ENCODE measurements around the gene HACD2.

The HACD2 gene

DNA sequence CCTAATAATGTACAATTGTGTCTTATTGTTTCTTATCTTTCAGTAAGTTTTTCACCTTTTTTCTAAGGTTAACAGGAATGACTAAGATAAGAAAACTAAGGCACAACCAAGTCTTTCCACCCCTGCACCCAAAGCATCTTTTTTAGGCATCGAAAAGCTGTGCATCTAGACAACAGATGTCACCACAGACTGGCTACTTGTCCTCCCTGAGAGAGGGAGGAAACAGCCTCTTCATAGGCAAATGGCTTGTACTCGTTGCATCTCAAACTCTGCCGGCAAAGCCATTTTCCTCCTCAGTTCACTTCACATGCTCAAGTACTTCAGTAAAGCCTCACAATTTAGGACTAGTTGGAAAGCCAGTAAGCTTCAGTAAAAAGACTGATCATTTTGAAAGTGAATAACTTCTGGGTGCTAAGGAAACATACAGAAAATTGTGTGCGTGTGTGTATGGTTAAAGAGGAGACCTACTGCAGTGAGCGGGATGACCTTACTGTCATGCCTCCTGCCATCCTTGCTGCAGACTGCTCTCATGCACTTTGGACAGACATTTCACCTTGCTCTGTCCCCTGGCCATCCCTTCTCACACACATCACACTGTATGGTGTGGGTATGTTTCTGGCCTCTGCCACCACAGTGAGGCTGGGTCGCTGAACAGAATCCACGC lies 36.5 kb upstream of the HACD2 start:
- H3K9me3 ChIP-seq (ENCODE audit: control extremely low read depth in 1 of 5, control insufficient read depth in 4 of 5, insufficient read depth in 2 of 5, low read depth in 1 of 5, low read length in 4 of 5) = no peaks in the 10 kb centered on the region
- no peak overlapping the region for H3K4me3 ChIP-seq (ENCODE audit: control insufficient read depth in 1 of 7, extremely low read depth in 1 of 7, insufficient read depth in 4 of 7, low read depth in 2 of 7, low read length in 6 of 7)
- CTCF ChIA-PET = interaction anchor here (0.9 to 1.4 kb wide), 4 partner anchors 9 to 35 kb away, joined by 3 to 4 read pairs (median 4); no protein-coding TSS in a partner anchor
- no peak overlapping the region for H3K27ac ChIP-seq (ENCODE audit: insufficient read depth in 1 of 2, low read depth in 1 of 2, low read length in 2 of 2, poor library complexity in 1 of 2, severe bottlenecking in 2 of 2)
- POLR2A ChIA-PET = no interaction called here
- H3K27me3 ChIP-seq (replicated peaks in 2 of 5; ENCODE audit: control insufficient read depth in 4 of 5, insufficient read depth in 5 of 5, low read length in 4 of 5) = no peaks in the 10 kb centered on the region
- DNase-seq = no peak
- peaks cover 8 to 27% (median 18%) of the 10 kb centered on the region in 4 experiments for H3K4me1 ChIP-seq (ENCODE audit: control extremely low read depth in 1 of 4, control insufficient read depth in 4 of 4, insufficient read depth in 4 of 4, low read length in 3 of 4)
- WGBS (ENCODE audit: insufficient coverage) = 86% methylated on average over 3 of the region's 7 CpGs
- H3K36me3 ChIP-seq (ENCODE audit: control insufficient read depth in 4 of 4, insufficient read depth in 4 of 4, low read length in 3 of 4) = peaks cover 0 to 3% (median 0%) of the 10 kb centered on the region in 4 experiments

- Histone ChIP-seq H3K27ac (ENCODE audit: insufficient read depth in 1 of 2, low read depth in 1 of 2, low read length in 2 of 2, poor library complexity in 1 of 2, severe bottlenecking in 2 of 2) (no peak overlapping the region), H3K36me3 (ENCODE audit: control insufficient read depth in 4 of 4, insufficient read depth in 4 of 4, low read length in 3 of 4) (peaks cover 0 to 3% (median 0%) of the 10 kb centered on the region in 4 experiments), H3K27me3 (replicated peaks in 2 of 5; ENCODE audit: control insufficient read depth in 4 of 5, insufficient read depth in 5 of 5, low read length in 4 of 5) (no peaks in the 10 kb centered on the region), H3K4me1 (ENCODE audit: control extremely low read depth in 1 of 4, control insufficient read depth in 4 of 4, insufficient read depth in 4 of 4, low read length in 3 of 4) (peaks cover 8 to 27% (median 18%) of the 10 kb centered on the region in 4 experiments), H3K4me3 (ENCODE audit: control insufficient read depth in 1 of 7, extremely low read depth in 1 of 7, insufficient read depth in 4 of 7, low read depth in 2 of 7, low read length in 6 of 7) (no peak overlapping the region), H3K9me3 (ENCODE audit: control extremely low read depth in 1 of 5, control insufficient read depth in 4 of 5, insufficient read depth in 2 of 5, low read depth in 1 of 5, low read length in 4 of 5) (no peaks in the 10 kb centered on the region)
- ChIA-PET POLR2A (no interaction called here), CTCF (interaction anchor here (0.9 to 2.2 kb wide), 6 partner anchors 8 to 110 kb away, joined by 3 to 10 read pairs (median 3); no protein-coding TSS in a partner anchor)
- no peak for DNase-seq
- 99% methylated on average over 5 of the region's 8 CpGs for WGBS (ENCODE audit: insufficient coverage)
Measured at GRCh38 chr3:123620343-123620742, 35.5 kb upstream of the HACD2 start.

DNA sequence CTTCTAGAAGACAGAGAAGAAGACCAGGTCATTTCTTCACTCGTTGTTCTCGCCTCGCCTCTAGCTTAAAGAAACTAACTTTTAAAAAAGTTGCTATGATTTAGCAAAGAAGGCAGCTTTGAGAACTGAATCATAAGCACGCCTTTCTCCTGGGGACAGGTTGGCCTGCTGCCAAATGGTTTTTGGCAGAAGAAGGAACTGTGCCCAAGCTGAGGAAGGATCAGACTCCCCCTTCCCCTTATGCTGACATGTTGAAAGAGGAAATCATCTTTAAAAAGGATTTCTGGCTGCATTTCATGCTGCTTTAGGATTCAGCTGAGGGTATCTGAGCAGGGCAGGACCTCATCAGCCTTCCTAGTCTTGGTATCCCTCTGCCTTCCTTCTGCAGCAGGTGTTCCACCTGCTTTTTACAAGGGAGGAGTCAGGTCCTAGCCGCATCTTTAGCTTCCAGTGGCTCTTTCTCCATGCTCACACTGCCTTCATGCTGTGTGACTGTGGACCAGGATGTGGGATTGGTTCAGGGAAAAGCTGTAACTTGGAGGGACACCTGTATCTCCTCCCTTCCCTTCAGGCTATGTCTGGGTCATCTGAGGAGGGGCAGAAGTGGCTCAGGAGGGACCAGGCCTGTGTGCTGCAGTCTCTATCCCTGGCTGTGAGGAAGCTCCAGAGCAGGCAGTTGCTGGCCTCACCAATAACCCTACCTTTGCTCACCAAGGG lies 34.1 kb upstream of the HACD2 start:
- no peaks in the 10 kb centered on the region for H3K27me3 ChIP-seq (replicated peaks in 2 of 5; ENCODE audit: control insufficient read depth in 4 of 5, insufficient read depth in 5 of 5, low read length in 4 of 5)
- H3K4me1 ChIP-seq (ENCODE audit: control extremely low read depth in 1 of 4, control insufficient read depth in 4 of 4, insufficient read depth in 4 of 4, low read length in 3 of 4) = peaks cover 8 to 27% (median 18%) of the 10 kb centered on the region in 4 experiments
- ChIA-PET CTCF (interaction anchor here (0.6 to 2.2 kb wide), 8 partner anchors 10 to 164 kb away, joined by 3 to 11 read pairs (median 4); no protein-coding TSS in a partner anchor), POLR2A (no interaction called here)
- peak; percentile 91 to 97 (median 95) for DNase-seq
- H3K4me3 ChIP-seq (ENCODE audit: control insufficient read depth in 1 of 7, extremely low read depth in 1 of 7, insufficient read depth in 4 of 7, low read depth in 2 of 7, low read length in 6 of 7) = peak overlapping the region in 5 of 7 experiments; percentile 3 to 52 (median 22)
- H3K36me3 ChIP-seq (ENCODE audit: control insufficient read depth in 4 of 4, insufficient read depth in 4 of 4, low read length in 3 of 4) = peaks cover 0 to 6% (median under 1%) of the 10 kb centered on the region in 4 experiments
- no peaks in the 10 kb centered on the region for H3K9me3 ChIP-seq (ENCODE audit: control extremely low read depth in 1 of 5, control insufficient read depth in 4 of 5, insufficient read depth in 2 of 5, low read depth in 1 of 5, low read length in 4 of 5)
- WGBS (ENCODE audit: insufficient coverage) = 0% methylated on average over 3 of the region's 5 CpGs
- H3K27ac ChIP-seq (ENCODE audit: insufficient read depth in 1 of 2, low read depth in 1 of 2, low read length in 2 of 2, poor library complexity in 1 of 2, severe bottlenecking in 2 of 2) = no peak overlapping the region

- peak in 2 of 3 donors; percentile 14 to 58 for DNase-seq
- WGBS (ENCODE audit: insufficient coverage) = 33% methylated on average over 6 of the region's 7 CpGs
- peak overlapping the region in 6 of 7 experiments; percentile 3 to 52 (median 24) for H3K4me3 ChIP-seq (ENCODE audit: control insufficient read depth in 1 of 7, extremely low read depth in 1 of 7, insufficient read depth in 4 of 7, low read depth in 2 of 7, low read length in 6 of 7)
- no peaks in the 10 kb centered on the region for H3K27me3 ChIP-seq (replicated peaks in 2 of 5; ENCODE audit: control insufficient read depth in 4 of 5, insufficient read depth in 5 of 5, low read length in 4 of 5)
- H3K27ac ChIP-seq (ENCODE audit: insufficient read depth in 1 of 2, low read depth in 1 of 2, low read length in 2 of 2, poor library complexity in 1 of 2, severe bottlenecking in 2 of 2) = no peak overlapping the region
- CTCF ChIA-PET = interaction anchor here (0.8 to 2.2 kb wide), 6 partner anchors 10 to 105 kb away, joined by 3 to 11 read pairs (median 4); no protein-coding TSS in a partner anchor
- peaks cover 0 to 6% (median under 1%) of the 10 kb centered on the region in 4 experiments for H3K36me3 ChIP-seq (ENCODE audit: control insufficient read depth in 4 of 4, insufficient read depth in 4 of 4, low read length in 3 of 4)
- POLR2A ChIA-PET = no interaction called here
- H3K4me1 ChIP-seq (ENCODE audit: control extremely low read depth in 1 of 4, control insufficient read depth in 4 of 4, insufficient read depth in 4 of 4, low read length in 3 of 4) = peaks cover 10 to 27% (median 20%) of the 10 kb centered on the region in 4 experiments
- H3K9me3 ChIP-seq (ENCODE audit: control extremely low read depth in 1 of 5, control insufficient read depth in 4 of 5, insufficient read depth in 2 of 5, low read depth in 1 of 5, low read length in 4 of 5) = no peaks in the 10 kb centered on the region
Measured at GRCh38 chr3:123618076-123618708, 33.3 kb upstream of the HACD2 start.

DNA sequence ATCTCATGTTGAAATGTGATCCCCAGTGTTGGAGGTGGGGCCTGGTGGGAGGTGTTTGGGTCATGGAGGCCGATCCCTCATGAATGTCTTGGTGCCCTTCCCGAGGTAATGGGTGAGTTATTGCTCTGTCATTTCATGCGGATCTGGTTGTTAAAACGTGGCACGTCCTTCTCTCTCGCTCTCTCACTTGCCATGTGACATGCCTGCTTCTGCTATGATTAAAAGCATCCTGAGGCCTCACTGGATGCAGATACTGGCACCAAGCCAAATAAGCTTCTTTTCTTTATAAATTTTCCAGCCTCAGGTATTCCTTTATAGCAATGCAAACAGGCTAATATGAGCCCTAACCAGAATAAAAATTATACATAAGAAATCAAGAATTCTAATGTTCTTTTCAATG lies 31.7 kb upstream of the HACD2 start:
- ChIA-PET POLR2A (no interaction called here), CTCF (interaction anchor here (1.0 to 1.4 kb wide), 2 partner anchors 25 to 32 kb away, joined by 3 to 4 read pairs; no protein-coding TSS in a partner anchor)
- H3K27ac ChIP-seq (ENCODE audit: insufficient read depth in 1 of 2, low read depth in 1 of 2, low read length in 2 of 2, poor library complexity in 1 of 2, severe bottlenecking in 2 of 2) = no peak overlapping the region
- no peak for DNase-seq
- no peaks in the 10 kb centered on the region for H3K27me3 ChIP-seq (replicated peaks in 2 of 5; ENCODE audit: control insufficient read depth in 4 of 5, insufficient read depth in 5 of 5, low read length in 4 of 5)
- peaks cover 0 to 4% (median under 1%) of the 10 kb centered on the region in 4 experiments for H3K36me3 ChIP-seq (ENCODE audit: control insufficient read depth in 4 of 4, insufficient read depth in 4 of 4, low read length in 3 of 4)
- 96% methylated on average over 5 of the region's 6 CpGs for WGBS (ENCODE audit: insufficient coverage)
- no peak overlapping the region for H3K4me3 ChIP-seq (ENCODE audit: control insufficient read depth in 1 of 7, extremely low read depth in 1 of 7, insufficient read depth in 4 of 7, low read depth in 2 of 7, low read length in 6 of 7)
- H3K9me3 ChIP-seq (ENCODE audit: control extremely low read depth in 1 of 5, control insufficient read depth in 4 of 5, insufficient read depth in 2 of 5, low read depth in 1 of 5, low read length in 4 of 5) = no peaks in the 10 kb centered on the region
- peaks cover 10 to 35% (median 24%) of the 10 kb centered on the region in 4 experiments for H3K4me1 ChIP-seq (ENCODE audit: control extremely low read depth in 1 of 4, control insufficient read depth in 4 of 4, insufficient read depth in 4 of 4, low read length in 3 of 4)

GRCh38 chr3:123613543-123613942 lies 28.7 kb upstream of the HACD2 start:
- no peaks in the 10 kb centered on the region for H3K27me3 ChIP-seq (replicated peaks in 2 of 5; ENCODE audit: control insufficient read depth in 4 of 5, insufficient read depth in 5 of 5, low read length in 4 of 5)
- ChIA-PET CTCF (interaction anchor here (2.5 kb wide), 1 partner anchor 29 kb away, joined by 11 read pairs; no protein-coding TSS in a partner anchor), POLR2A (no interaction called here)
- H3K27ac ChIP-seq (ENCODE audit: insufficient read depth in 1 of 2, low read depth in 1 of 2, low read length in 2 of 2, poor library complexity in 1 of 2, severe bottlenecking in 2 of 2) = no peak overlapping the region
- peaks cover 14 to 46% (median 23%) of the 10 kb centered on the region in 4 experiments for H3K4me1 ChIP-seq (ENCODE audit: control extremely low read depth in 1 of 4, control insufficient read depth in 4 of 4, insufficient read depth in 4 of 4, low read length in 3 of 4)
- no peak overlapping the region for H3K4me3 ChIP-seq (ENCODE audit: control insufficient read depth in 1 of 7, extremely low read depth in 1 of 7, insufficient read depth in 4 of 7, low read depth in 2 of 7, low read length in 6 of 7)
- 100% methylated on average over 2 of the region's 2 CpGs for WGBS (ENCODE audit: insufficient coverage)
- no peaks in the 10 kb centered on the region for H3K9me3 ChIP-seq (ENCODE audit: control extremely low read depth in 1 of 5, control insufficient read depth in 4 of 5, insufficient read depth in 2 of 5, low read depth in 1 of 5, low read length in 4 of 5)
- DNase-seq = no peak
- H3K36me3 ChIP-seq (ENCODE audit: control insufficient read depth in 4 of 4, insufficient read depth in 4 of 4, low read length in 3 of 4) = peaks cover 0 to 3% (median 1%) of the 10 kb centered on the region in 4 experiments

Measured in common myeloid progenitor, CD34-positive (primary cell).